SK-N-SH treated with all-trans-retinoic acid at 6 μM for 48 hours (cell line): ENCODE measurements around the gene ZFYVE21.

Source experiments
- BACH2 ChIP-seq: fragments of 250-450 bp; sonication (Bioruptor Pico); IDR thresholded peaks from 2 replicates; pipeline ENCODE4 v1.9.0; 2021; ENCODE audit warnings: mild to moderate bottlenecking, borderline replicate concordance
- CSDC2 ChIP-seq: fragments of 250-450 bp; sonication (Bioruptor Pico); IDR thresholded peaks from 2 replicates; pipeline ENCODE4 v1.5.0; 2020; ENCODE audit warnings: mild to moderate bottlenecking, moderate library complexity
- RARB ChIP-seq: fragments of 250-450 bp; sonication (Bioruptor Pico); IDR thresholded peaks from 2 replicates; pipeline ENCODE4 v1.8.0; 2021; ENCODE audit warnings: mild to moderate bottlenecking, moderate library complexity
- SNAI2 ChIP-seq: fragments of 250-450 bp; sonication (Bioruptor Pico); IDR thresholded peaks from 2 replicates; pipeline ENCODE4 v1.5.0; 2020; ENCODE audit warnings: mild to moderate bottlenecking, moderate library complexity
- ZNF8 ChIP-seq: fragments of 450-650 bp; formaldehyde crosslinking; IDR thresholded peaks from 2 replicates; pipeline ENCODE4 v1.5.0; 2020; ENCODE audit warnings: mild to moderate bottlenecking, moderate library complexity
- TF ChIP-seq, protein P1 (sequence below): fragments of 250-450 bp; sonication (Bioruptor Pico); IDR thresholded peaks from 2 replicates; pipeline ENCODE4 v1.5.1; 2020; ENCODE audit warnings: low read depth, mild to moderate bottlenecking, moderate library complexity
- TF ChIP-seq, protein P2 (sequence below): fragments of 250-450 bp; sonication (Bioruptor Pico); IDR thresholded peaks from 2 replicates; pipeline ENCODE4 v1.8.0; 2020; ENCODE audit warnings: mild to moderate bottlenecking, moderate library complexity, borderline replicate concordance

DNA sequence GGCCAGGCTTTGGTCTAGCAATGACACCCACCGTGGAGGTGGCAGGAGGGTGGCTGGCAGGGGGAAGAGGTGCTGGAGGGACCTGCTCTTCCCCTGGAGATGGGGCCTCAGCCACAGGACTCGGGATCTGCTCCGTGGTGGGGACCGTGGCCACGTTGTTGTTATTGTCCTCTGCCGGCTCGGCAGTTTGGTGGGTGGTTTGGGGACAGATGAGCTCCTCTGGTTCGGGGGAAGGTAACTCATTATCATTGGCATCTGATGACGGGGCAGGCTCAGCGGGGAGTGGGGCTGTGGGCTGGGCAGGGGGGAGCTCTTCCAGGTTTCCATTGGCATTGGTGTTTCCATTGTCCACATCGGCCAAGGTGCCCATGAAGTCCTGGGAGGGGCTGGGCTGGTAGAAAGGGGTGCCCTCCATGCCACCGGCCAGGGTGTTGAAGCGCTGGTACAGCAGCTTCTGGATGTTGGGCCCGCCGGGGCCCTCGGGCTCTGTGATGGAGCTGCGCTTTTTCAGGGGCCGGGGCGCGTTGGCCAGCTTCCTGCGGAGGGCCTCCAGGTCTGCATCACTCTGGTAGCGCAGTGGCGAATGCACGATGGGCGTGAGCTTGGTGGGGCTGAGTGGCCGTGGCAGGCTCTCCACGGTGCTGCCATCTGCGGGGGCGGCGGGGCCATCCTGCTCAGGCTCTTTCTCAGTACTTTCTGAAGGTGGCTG, 24.3 kb downstream of the ZFYVE21 start:
- TF ChIP-seq ZNF8 (CRISPR knock-in tag) (no peak), CSDC2 (no peak), RARB (no peak), BACH2 (no peak), SNAI2 (no peak)
- TF ChIP-seq, protein P1, sequence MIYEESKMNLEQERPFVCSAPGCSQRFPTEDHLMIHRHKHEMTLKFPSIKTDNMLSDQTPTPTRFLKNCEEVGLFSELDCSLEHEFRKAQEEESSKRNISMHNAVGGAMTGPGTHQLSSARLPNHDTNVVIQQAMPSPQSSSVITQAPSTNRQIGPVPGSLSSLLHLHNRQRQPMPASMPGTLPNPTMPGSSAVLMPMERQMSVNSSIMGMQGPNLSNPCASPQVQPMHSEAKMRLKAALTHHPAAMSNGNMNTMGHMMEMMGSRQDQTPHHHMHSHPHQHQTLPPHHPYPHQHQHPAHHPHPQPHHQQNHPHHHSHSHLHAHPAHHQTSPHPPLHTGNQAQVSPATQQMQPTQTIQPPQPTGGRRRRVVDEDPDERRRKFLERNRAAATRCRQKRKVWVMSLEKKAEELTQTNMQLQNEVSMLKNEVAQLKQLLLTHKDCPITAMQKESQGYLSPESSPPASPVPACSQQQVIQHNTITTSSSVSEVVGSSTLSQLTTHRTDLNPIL (CRISPR knock-in tag): no peak
- TF ChIP-seq, protein P2, sequence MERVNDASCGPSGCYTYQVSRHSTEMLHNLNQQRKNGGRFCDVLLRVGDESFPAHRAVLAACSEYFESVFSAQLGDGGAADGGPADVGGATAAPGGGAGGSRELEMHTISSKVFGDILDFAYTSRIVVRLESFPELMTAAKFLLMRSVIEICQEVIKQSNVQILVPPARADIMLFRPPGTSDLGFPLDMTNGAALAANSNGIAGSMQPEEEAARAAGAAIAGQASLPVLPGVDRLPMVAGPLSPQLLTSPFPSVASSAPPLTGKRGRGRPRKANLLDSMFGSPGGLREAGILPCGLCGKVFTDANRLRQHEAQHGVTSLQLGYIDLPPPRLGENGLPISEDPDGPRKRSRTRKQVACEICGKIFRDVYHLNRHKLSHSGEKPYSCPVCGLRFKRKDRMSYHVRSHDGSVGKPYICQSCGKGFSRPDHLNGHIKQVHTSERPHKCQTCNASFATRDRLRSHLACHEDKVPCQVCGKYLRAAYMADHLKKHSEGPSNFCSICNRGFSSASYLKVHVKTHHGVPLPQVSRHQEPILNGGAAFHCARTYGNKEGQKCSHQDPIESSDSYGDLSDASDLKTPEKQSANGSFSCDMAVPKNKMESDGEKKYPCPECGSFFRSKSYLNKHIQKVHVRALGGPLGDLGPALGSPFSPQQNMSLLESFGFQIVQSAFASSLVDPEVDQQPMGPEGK (CRISPR knock-in tag): no peak
